B cell (primary cell): ENCODE measurements around the gene PAM16. TPM values are rescaled to one million over a fixed set of nuclear protein-coding genes. Genes with fewer than 3 reads are reported as not detected.

ENCODE experiments used
- ATAC-seq: fragments of 200-7000 bp; cut with Tn5 transposase; one replicate; pipeline ENCODE4 v1.10.0; 2021; ENCODE audit warnings: low read depth, mild to moderate bottlenecking, moderate number of reproducible peaks, moderate library complexity
- CTCF ChIA-PET: fragments of 350-600 bp; sonication (Branson Sonifier 250); formaldehyde crosslinking; loops from one replicate; lab custom pipeline; 2021; ENCODE audit warnings: antibody characterized with exemption, inconsistent platforms; lab: Charles Lee
- POLR2A ChIA-PET: fragments of 350-600 bp; sonication (Branson Sonifier 250); formaldehyde crosslinking; loops from one replicate; lab custom pipeline; 2021; ENCODE audit warnings: antibody characterized with exemption; lab: Charles Lee
- DNase-seq: peaks from one replicate; pipeline ENCODE4 v3.0.0; 2013
- H2AFZ ChIP-seq: 2 replicates; pipeline ENCODE4 v1.6.1; 2012; ENCODE audit warnings: mild to moderate bottlenecking, low read depth, low read length; ENCODE audit not compliant: insufficient read depth, poor library complexity, severe bottlenecking
- H3K27ac ChIP-seq, 2 donors: 1 replicate in 1 of 2; 2 replicates in 1 of 2; pipeline ENCODE4 v1.5.1; 2012 to 2013; ENCODE audit warnings: low read length in 2 of 2, mild to moderate bottlenecking in 2 of 2, moderate library complexity in 1 of 2
- H3K27me3 ChIP-seq, 4 experiments: fragments of 200-600 bp in 1 of 4; sonication (generic) in 1 of 4; replicated peaks in 1 of 4; 1 replicate in 2 of 4; 2 replicates in 2 of 4; pipeline versions ENCODE4 v1.6.1 to v1.7.0; 2013 to 2016; ENCODE audit warnings: low read length in 3 of 4, mild to moderate bottlenecking in 2 of 4, mixed read lengths in 1 of 4, moderate library complexity in 1 of 4; ENCODE audit not compliant: insufficient read depth in 4 of 4, control insufficient read depth in 3 of 4; ENCODE audit errors: control extremely low read depth in 1 of 4
- H3K36me3 ChIP-seq, 2 experiments: replicated peaks in 1 of 2; 1 replicate in 1 of 2; 2 replicates in 1 of 2; pipeline versions ENCODE4 v1.6.1 to v1.7.1; 2013; ENCODE audit warnings: low read length in 1 of 2; ENCODE audit not compliant: insufficient read depth in 2 of 2, control insufficient read depth in 1 of 2; ENCODE audit errors: control extremely low read depth in 1 of 2, extremely low read depth in 1 of 2
- H3K4me1 ChIP-seq, 2 donors: fragments of 200-600 bp in 1 of 2; sonication (generic) in 1 of 2; 1 replicate in 1 of 2; 2 replicates in 1 of 2; pipeline versions ENCODE4 v1.5.1 to v1.6.1; 2013 to 2017; ENCODE audit warnings: low read length in 2 of 2; ENCODE audit not compliant: control insufficient read depth in 2 of 2, insufficient read depth in 2 of 2
- H3K4me2 ChIP-seq: replicated peaks from 2 replicates; pipeline ENCODE3; 2012; ENCODE audit warnings: mild to moderate bottlenecking, low read depth, low read length; ENCODE audit not compliant: poor library complexity, severe bottlenecking
- H3K4me3 ChIP-seq, 5 experiments: fragments of 200-600 bp in 1 of 5; sonication (generic) in 1 of 5; 1 replicate in 3 of 5; 2 replicates in 2 of 5; pipeline versions ENCODE4 v1.5.1 to v1.7.0; 2011 to 2016; ENCODE audit warnings: low read length in 4 of 5, mild to moderate bottlenecking in 4 of 5, low read depth in 2 of 5, control low read depth in 1 of 5, moderate library complexity in 1 of 5; ENCODE audit not compliant: insufficient read depth in 1 of 5; ENCODE audit errors: control extremely low read depth in 1 of 5, extremely low read depth in 1 of 5
- H3K79me2 ChIP-seq: fragments of 200-600 bp; sonication (generic); one replicate; pipeline ENCODE4 v1.6.0; 2016; ENCODE audit warnings: low read length; ENCODE audit not compliant: control insufficient read depth, insufficient read depth
- H3K9ac ChIP-seq: fragments of 200-600 bp; sonication (generic); 2 replicates; pipeline ENCODE4 v1.6.1; 2017; ENCODE audit warnings: mild to moderate bottlenecking, low read length, moderate library complexity
- H3K9me3 ChIP-seq, 3 donors: one replicate each; pipeline versions ENCODE4 v1.6.1 to v1.7.1; 2013; ENCODE audit warnings: low read length in 2 of 3; ENCODE audit not compliant: control insufficient read depth in 2 of 3, insufficient read depth in 1 of 3; ENCODE audit errors: control extremely low read depth in 1 of 3
- H4K20me1 ChIP-seq: 2 replicates; pipeline ENCODE4 v1.6.0; 2012; ENCODE audit warnings: mild to moderate bottlenecking, low read length; ENCODE audit not compliant: insufficient read depth, control insufficient read depth, poor library complexity, severe bottlenecking
- H3K27ac Mint-ChIP-seq: one replicate; pipeline ENCODE4 v1.8.0; 2021; ENCODE audit warnings: mixed read lengths
- H3K27me3 Mint-ChIP-seq: one replicate; pipeline ENCODE4 v1.8.0; 2021; ENCODE audit warnings: mixed read lengths
- H3K4me1 Mint-ChIP-seq: one replicate; pipeline ENCODE4 v1.8.0; 2021; ENCODE audit warnings: mixed read lengths
- H3K4me3 Mint-ChIP-seq: one replicate; pipeline ENCODE4 v1.8.0; 2021; ENCODE audit warnings: mixed read lengths
- H3K9me3 Mint-ChIP-seq: one replicate; pipeline ENCODE4 v1.8.0; 2022; ENCODE audit warnings: mixed read lengths; ENCODE audit not compliant: insufficient read depth
- EZH2 ChIP-seq: IDR thresholded peaks from 2 replicates; pipeline ENCODE4 v1.6.1; 2012; ENCODE audit warnings: borderline replicate concordance, low read depth, mild to moderate bottlenecking, moderate library complexity, low read length; ENCODE audit not compliant: insufficient read depth, poor library complexity, severe bottlenecking
- WGBS: methylation state at CpG from one replicate; pipeline ENCODE4 v1.1.5; 2013; ENCODE audit warnings: missing lambda C conversion rate; ENCODE audit not compliant: insufficient coverage; 5-methylcytosine and 5-hydroxymethylcytosine counted together
- intact Hi-C: fragments of 100-400 bp; cut with micrococcal nuclease; formaldehyde crosslinking; loops from one replicate; pipeline ENCODE4 v1.10.0; 2022
- polyA plus RNA-seq: library from polyadenylated mRNA; depleted of rRNA; stranded (reverse); fragments of >200 nt; gene quantifications from 2 replicates; pipeline ENCODE4 v1.2.3, GENCODE V29; 2012
- total RNA-seq, 2 donors: library from RNA; stranded (reverse); fragments of 120-200 nt in 1 of 2; gene quantifications; 1 replicate in 1 of 2; 2 replicates in 1 of 2; pipeline versions ENCODE4 v1.2.3 to v1.2.4, GENCODE V29; 2013 to 2022
- TF ChIP-seq, protein P1 (sequence below): fragments of 200-600 bp; IDR thresholded peaks from one replicate; pipeline ENCODE4 v1.8.0; 2022; ENCODE audit warnings: antibody characterized with exemption, mild to moderate bottlenecking

Gene PAM16
- total and polyA plus RNA-seq, 2 donors (not counting 1 experiment from before 2014, with no cell fraction given): 57.3 to 64.1 TPM

DNA sequence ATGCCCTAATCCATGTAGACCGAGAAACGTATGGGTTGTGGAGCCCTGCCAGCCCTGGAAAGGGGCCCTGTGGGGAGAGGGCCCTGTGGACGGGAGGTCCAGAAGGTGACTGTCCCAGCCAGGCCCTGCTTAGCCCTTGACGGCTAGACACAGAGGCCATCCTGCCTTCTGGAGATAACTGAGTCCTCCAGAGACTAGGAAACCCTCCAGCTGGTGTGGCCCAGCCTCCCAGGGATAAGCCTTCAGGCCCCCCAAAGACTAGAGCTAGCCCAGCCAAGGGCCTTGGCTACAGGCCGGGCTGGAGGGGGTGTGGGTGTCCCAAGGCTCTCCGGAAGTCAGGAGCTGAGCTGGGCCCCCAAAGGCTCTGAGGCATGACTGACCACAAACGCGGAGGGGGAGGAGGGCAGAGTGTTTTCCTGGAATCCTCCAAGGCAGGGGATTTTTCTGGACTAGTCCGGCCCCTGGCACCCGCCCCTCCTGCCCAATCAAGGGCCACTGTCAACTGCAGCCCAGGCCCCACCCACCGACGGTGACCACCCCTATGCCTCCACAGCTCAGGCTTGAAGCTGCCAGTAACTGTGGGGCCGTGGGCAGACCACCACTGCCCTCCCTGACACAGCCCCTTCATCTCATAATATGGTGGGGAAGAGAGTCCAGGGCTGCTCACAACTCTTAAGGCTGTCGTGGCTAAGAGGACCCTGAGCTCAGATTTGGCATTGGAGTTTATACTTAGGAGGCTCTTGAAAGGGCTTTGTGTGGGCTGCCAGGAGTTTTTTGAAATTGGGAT is 19.6 kb upstream of the PAM16 start:
- no peak for ATAC-seq
- H2AFZ ChIP-seq: no peak overlapping the region
- no peaks in the 10 kb centered on the region for H3K9me3 ChIP-seq
- intact Hi-C loops: loop anchor here (1.0 to 5.0 kb wide), 2 partner anchors 19 to 253 kb away; partner anchors contain the start of genes ADCY9 and PAM16
- H3K4me3 ChIP-seq: no peak overlapping the region
- ChIA-PET CTCF (interaction anchor here (0.5 to 1.1 kb wide), 2 partner anchors 32 to 60 kb away, joined by 3 to 4 read pairs; no protein-coding TSS in a partner anchor), POLR2A (no interaction called here)
- Mint-ChIP-seq H3K27ac (no peak overlapping the region), H3K4me1 (peaks cover 30% of the 10 kb centered on the region), H3K9me3 (no peaks in the 10 kb centered on the region), H3K4me3 (peak overlapping the region; percentile 64), H3K27me3 (no peaks in the 10 kb centered on the region)
- peaks cover 19 to 31% of the 10 kb centered on the region in 2 donors for H3K4me1 ChIP-seq
- H3K27me3 ChIP-seq: no peaks in the 10 kb centered on the region
- H4K20me1 ChIP-seq: peaks cover 95% of the 10 kb centered on the region
- TF ChIP-seq, protein P1, sequence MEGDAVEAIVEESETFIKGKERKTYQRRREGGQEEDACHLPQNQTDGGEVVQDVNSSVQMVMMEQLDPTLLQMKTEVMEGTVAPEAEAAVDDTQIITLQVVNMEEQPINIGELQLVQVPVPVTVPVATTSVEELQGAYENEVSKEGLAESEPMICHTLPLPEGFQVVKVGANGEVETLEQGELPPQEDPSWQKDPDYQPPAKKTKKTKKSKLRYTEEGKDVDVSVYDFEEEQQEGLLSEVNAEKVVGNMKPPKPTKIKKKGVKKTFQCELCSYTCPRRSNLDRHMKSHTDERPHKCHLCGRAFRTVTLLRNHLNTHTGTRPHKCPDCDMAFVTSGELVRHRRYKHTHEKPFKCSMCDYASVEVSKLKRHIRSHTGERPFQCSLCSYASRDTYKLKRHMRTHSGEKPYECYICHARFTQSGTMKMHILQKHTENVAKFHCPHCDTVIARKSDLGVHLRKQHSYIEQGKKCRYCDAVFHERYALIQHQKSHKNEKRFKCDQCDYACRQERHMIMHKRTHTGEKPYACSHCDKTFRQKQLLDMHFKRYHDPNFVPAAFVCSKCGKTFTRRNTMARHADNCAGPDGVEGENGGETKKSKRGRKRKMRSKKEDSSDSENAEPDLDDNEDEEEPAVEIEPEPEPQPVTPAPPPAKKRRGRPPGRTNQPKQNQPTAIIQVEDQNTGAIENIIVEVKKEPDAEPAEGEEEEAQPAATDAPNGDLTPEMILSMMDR: no peak
- no peak for TF ChIP-seq EZH2
- H3K9ac ChIP-seq: no peak overlapping the region
- peak overlapping the region; percentile 93 for H3K4me2 ChIP-seq
- no peak for DNase-seq
- peaks cover 21% of the 10 kb centered on the region for H3K79me2 ChIP-seq
- H3K27ac ChIP-seq: no peak overlapping the region
- peaks cover 4 to 14% of the 10 kb centered on the region in 2 experiments for H3K36me3 ChIP-seq
- whole genome bisulfite sequencing: 96% methylated on average over 10 of the region's 14 CpGs

DNA sequence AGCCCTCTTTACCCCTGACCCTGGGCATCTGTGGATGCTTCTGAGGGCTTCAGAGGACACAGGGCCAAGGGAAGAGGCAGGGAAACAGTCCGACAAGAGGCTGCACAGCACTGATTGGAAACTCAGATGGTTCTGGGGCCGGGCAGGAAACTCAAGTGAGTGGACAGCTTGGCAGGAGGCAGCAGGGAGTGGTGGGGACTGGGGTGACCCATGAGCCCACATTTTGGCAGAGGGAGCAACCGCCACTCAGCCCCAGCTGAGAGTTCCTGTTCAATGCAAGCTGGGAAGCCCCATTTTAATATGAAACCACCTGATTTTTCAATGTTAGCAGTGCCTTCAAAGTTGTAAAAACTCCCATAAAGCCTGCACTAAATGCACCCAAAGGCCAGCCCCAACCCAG is 19.0 kb upstream of the PAM16 start:
- ChIA-PET POLR2A (no interaction called here), CTCF (interaction anchor here (0.5 kb wide), 1 partner anchor 59 kb away, joined by 3 read pairs; no protein-coding TSS in a partner anchor)
- intact Hi-C loops: loop anchor here (5.0 kb wide), 1 partner anchor 253 kb away; the partner anchor contains the start of gene ADCY9
- peaks cover 22 to 37% of the 10 kb centered on the region in 2 donors for H3K4me1 ChIP-seq
- no peak overlapping the region for H3K4me3 ChIP-seq
- H3K79me2 ChIP-seq: peaks cover 21% of the 10 kb centered on the region
- ATAC-seq (no peak), DNase-seq (no peak)
- 98% methylated on average over 3 of the region's 3 CpGs for WGBS
- H3K27me3 ChIP-seq: no peaks in the 10 kb centered on the region
- no peaks in the 10 kb centered on the region for H3K9me3 ChIP-seq
- peaks cover 4 to 20% of the 10 kb centered on the region in 2 experiments for H3K36me3 ChIP-seq
- no peak overlapping the region for H2AFZ ChIP-seq
- H3K27ac ChIP-seq: no peak overlapping the region
- H3K4me2 ChIP-seq: no peak overlapping the region
- Mint-ChIP-seq H3K4me1 (peaks cover 36% of the 10 kb centered on the region), H3K9me3 (no peaks in the 10 kb centered on the region), H3K4me3 (no peak overlapping the region), H3K27ac (no peak overlapping the region), H3K27me3 (no peaks in the 10 kb centered on the region)
- peaks cover 95% of the 10 kb centered on the region for H4K20me1 ChIP-seq
- H3K9ac ChIP-seq: no peak overlapping the region
- TF ChIP-seq, protein P1: no peak
- TF ChIP-seq EZH2: no peak
